ENCODE data around the gene FIG4.

- TF ChIP-seq POLR2A (IDR thresholded peaks at IDR 0.05; ENCODE audit: low read depth) (no peak), CTCF (IDR thresholded peaks at IDR 0.05) (no peak), POLR2AphosphoS5 (IDR thresholded peaks at IDR 0.05) (no peak), EP300 (IDR thresholded peaks at IDR 0.05) (no peak)
Observed at GRCh38 chr6:109787312-109787711, 96.2 kb downstream of the FIG4 start.
